ENCODE data around the gene MAPK8IP1. TPM values are rescaled to one million over a fixed set of nuclear protein-coding genes. Genes with fewer than 3 reads are reported as not detected.

Gene MAPK8IP1
- total RNA-seq, 1 donor from 2014 or later, result 48.1 TPM

DNA sequence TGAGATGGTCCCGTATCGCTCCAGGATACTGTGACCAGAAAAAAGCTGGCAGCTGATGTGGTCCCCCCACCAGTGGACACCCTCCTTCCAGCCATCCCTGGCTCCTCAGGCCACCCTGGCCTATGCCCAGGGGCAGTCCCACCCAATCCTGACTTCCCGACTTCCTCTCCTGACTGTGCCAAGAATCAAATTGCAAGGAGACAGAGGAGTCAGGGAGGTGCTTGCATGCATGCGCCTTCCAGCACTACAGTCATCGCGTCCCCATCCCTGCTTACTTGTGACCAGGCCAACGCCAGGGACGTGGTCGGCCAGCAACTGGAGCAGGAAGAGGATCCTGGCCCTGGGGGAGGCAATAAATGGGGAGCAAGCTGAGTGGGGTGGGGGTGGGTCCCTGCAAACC lies 25.2 kb downstream of the MAPK8IP1 start:
- no peak overlapping the region for H3K4me3 Mint-ChIP-seq (ENCODE audit: low read depth)

DNA sequence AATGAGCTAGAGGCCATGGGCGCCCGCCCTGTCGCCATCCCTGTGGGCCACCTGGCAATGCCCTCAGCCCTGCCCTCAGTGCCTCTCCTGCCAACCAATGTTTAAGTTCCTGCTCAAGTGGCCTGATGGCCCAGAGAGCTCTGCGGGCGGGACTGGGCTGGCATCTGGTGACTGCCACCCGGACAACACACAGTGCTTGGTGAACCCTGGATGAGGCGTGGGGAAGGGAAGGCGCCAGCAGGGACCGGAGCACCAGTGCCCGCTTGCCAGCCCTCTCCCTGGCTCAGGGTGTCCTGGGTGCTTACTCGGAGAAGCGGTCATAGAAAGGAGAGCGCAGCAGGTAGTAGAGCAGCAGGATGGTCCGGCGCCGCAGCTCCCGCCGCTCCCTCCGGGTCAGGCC lies 28.1 kb downstream of the MAPK8IP1 start:
- Mint-ChIP-seq H3K36me3 (ENCODE audit: insufficient read depth) (no peaks in the 10 kb centered on the region), H3K4me3 (ENCODE audit: low read depth) (no peak overlapping the region), H3K27me3 (no peaks in the 10 kb centered on the region), H3K27ac (no peak overlapping the region), H3K4me1 (ENCODE audit: low read depth) (peaks cover 9% of the 10 kb centered on the region), H3K9me3 (ENCODE audit: low read depth) (no peaks in the 10 kb centered on the region)
- TF ChIP-seq, protein P1, sequence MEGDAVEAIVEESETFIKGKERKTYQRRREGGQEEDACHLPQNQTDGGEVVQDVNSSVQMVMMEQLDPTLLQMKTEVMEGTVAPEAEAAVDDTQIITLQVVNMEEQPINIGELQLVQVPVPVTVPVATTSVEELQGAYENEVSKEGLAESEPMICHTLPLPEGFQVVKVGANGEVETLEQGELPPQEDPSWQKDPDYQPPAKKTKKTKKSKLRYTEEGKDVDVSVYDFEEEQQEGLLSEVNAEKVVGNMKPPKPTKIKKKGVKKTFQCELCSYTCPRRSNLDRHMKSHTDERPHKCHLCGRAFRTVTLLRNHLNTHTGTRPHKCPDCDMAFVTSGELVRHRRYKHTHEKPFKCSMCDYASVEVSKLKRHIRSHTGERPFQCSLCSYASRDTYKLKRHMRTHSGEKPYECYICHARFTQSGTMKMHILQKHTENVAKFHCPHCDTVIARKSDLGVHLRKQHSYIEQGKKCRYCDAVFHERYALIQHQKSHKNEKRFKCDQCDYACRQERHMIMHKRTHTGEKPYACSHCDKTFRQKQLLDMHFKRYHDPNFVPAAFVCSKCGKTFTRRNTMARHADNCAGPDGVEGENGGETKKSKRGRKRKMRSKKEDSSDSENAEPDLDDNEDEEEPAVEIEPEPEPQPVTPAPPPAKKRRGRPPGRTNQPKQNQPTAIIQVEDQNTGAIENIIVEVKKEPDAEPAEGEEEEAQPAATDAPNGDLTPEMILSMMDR (IDR thresholded peaks at IDR 0.05; ENCODE audit: unreplicated experiment), result no peak
- no peak for DNase-seq (ENCODE audit: low spot score, unreplicated experiment)

More for the DNA sequence above, 25.2 kb downstream of the MAPK8IP1 start:
- no peak for DNase-seq (ENCODE audit: low spot score, unreplicated experiment)
- H3K4me1 Mint-ChIP-seq (ENCODE audit: low read depth), result no peaks in the 10 kb centered on the region
- no peaks in the 10 kb centered on the region for H3K27me3 Mint-ChIP-seq
- H3K27ac Mint-ChIP-seq, result no peak overlapping the region
- TF ChIP-seq, protein P1 (IDR thresholded peaks at IDR 0.05; ENCODE audit: unreplicated experiment), result no peak
- no peaks in the 10 kb centered on the region for H3K9me3 Mint-ChIP-seq (ENCODE audit: low read depth)
- H3K36me3 Mint-ChIP-seq (ENCODE audit: insufficient read depth), result no peaks in the 10 kb centered on the region

DNA sequence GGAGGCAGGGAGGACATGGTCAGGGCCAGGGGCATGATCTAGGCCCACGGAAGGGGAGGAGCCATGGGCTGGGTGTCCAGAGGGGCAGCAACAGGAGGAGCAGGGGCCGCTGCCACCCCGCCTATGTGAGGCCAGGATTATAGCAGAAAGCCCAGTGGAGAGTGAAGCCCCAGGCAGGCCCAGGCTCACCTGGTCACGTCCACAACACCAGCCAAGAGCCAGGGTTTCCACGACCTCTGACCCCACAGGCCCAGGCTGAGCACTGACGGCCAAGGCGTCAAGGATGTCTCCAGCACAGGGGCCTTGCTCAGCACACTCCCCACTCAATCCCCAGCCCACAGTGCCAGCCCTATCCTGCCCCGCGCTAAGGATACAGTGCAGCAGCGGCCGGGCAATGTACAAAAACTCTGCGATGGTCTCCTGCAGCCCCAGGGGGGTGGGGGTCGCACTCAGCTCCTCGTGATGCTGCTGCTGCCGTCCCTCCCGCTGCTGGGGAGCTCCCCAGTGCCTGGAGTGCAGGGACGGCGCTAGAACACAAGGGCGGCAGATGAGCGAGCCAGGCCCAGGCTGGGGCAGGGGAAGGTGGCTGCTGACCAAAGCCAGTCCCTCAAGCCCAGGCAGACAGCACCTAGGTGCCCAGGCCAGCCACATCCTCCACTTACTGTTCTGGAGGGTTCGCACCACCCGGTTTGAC lies 28.6 kb downstream of the MAPK8IP1 start:
- H3K4me3 Mint-ChIP-seq (ENCODE audit: low read depth), result no peak overlapping the region
- no peak for DNase-seq (ENCODE audit: low spot score, unreplicated experiment)
- TF ChIP-seq, protein P1 (IDR thresholded peaks at IDR 0.05; ENCODE audit: unreplicated experiment), result no peak
- no peaks in the 10 kb centered on the region for H3K36me3 Mint-ChIP-seq (ENCODE audit: insufficient read depth)
- H3K27me3 Mint-ChIP-seq, result no peaks in the 10 kb centered on the region
- no peak overlapping the region for H3K27ac Mint-ChIP-seq
- H3K9me3 Mint-ChIP-seq (ENCODE audit: low read depth), result no peaks in the 10 kb centered on the region
- H3K4me1 Mint-ChIP-seq (ENCODE audit: low read depth), result peaks cover 10% of the 10 kb centered on the region

DNA sequence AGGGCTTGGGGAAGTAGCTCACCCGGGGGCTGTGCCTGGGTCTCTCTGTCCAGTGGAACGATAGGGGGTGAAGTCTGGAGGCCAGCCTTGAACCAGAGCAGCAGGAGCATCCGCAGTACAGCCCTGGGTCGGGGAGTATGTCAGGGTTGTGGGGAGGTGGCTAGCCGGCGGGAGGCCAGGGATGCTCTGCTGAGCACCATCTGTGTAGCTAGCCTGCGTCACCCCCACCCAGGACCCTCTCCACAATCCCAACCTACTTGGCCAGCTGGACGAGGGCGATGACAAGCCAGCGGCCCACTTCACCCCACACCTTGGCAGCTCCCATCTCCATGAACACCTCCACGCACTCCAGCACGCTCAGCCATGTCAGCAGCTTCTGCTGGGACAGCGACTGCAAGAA lies 30.0 kb downstream of the MAPK8IP1 start:
- no peaks in the 10 kb centered on the region for H3K27me3 Mint-ChIP-seq
- H3K4me1 Mint-ChIP-seq (ENCODE audit: low read depth), result peaks cover 14% of the 10 kb centered on the region
- H3K9me3 Mint-ChIP-seq (ENCODE audit: low read depth), result no peaks in the 10 kb centered on the region
- no peak overlapping the region for H3K4me3 Mint-ChIP-seq (ENCODE audit: low read depth)
- no peaks in the 10 kb centered on the region for H3K36me3 Mint-ChIP-seq (ENCODE audit: insufficient read depth)
- TF ChIP-seq, protein P1 (IDR thresholded peaks at IDR 0.05; ENCODE audit: unreplicated experiment), result no peak
- H3K27ac Mint-ChIP-seq, result no peak overlapping the region
- DNase-seq (ENCODE audit: low spot score, unreplicated experiment), result no peak

DNA sequence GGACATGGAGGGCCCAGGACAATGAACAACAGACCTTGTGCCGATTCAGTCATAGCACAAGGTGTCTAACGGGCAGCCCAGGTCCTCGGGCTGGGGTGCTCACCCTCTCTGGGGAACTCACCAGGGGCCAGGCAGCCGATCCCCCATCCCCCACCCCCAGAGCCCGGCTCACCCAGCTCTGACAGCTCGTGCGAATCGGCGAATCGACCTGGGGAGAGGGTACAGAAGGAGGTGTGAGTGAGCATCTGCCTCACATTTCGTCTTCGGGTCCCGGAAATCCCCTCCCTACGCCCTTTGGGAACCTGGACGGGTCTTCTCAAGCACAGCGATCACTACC lies 31.8 kb downstream of the MAPK8IP1 start:
- TF ChIP-seq, protein P1 (IDR thresholded peaks at IDR 0.05; ENCODE audit: unreplicated experiment), result no peak
- DNase-seq (ENCODE audit: low spot score, unreplicated experiment), result no peak
- peak overlapping the region; percentile 98 for H3K27ac Mint-ChIP-seq
- H3K4me1 Mint-ChIP-seq (ENCODE audit: low read depth), result peaks cover 22% of the 10 kb centered on the region
- no peaks in the 10 kb centered on the region for H3K27me3 Mint-ChIP-seq
- H3K4me3 Mint-ChIP-seq (ENCODE audit: low read depth), result peak overlapping the region; percentile 95
- no peaks in the 10 kb centered on the region for H3K36me3 Mint-ChIP-seq (ENCODE audit: insufficient read depth)
- H3K9me3 Mint-ChIP-seq (ENCODE audit: low read depth), result no peaks in the 10 kb centered on the region

All from progenitor cell of endocrine pancreas (in vitro differentiated cells).